ENCODE data around the gene SPRY1.

- TF ChIP-seq CTCF (IDR thresholded peaks at IDR 0.05) (no peak), POLR2A (IDR thresholded peaks at IDR 0.05) (no peak)
These were observed 15.6 kb upstream of the SPRY1 start for GRCh38 chr4:123380728-123381716.

Measured in uterus (tissue), 2 donors.